Putamen (tissue), 1 donor: ENCODE results near the gene INPP5A.
A peak's percentile ranks its signal among the peaks of the same experiment; 100 is the strongest.
"Not testable (repeated sequence)": the region's sequence is repeated elsewhere in the genome, so short reads cannot be mapped to it uniquely, and the experiment has no call there.

Source experiments
- DNase-seq: peaks from one replicate; pipeline ENCODE4 v3.0.0-alpha.2; 2016; ENCODE audit warnings: low spot score

The INPP5A gene

GRCh38 chr10:132727411-132727810 lies 189.8 kb downstream of the INPP5A start:
- no peak for DNase-seq

- DNase-seq, result no peak
Measured at GRCh38 chr10:132728321-132728720, 190.7 kb downstream of the INPP5A start.

- no peak for DNase-seq
Measured at GRCh38 chr10:132728741-132729140, 191.2 kb downstream of the INPP5A start.

GRCh38 chr10:132729810-132730572 lies 192.4 kb downstream of the INPP5A start:
- DNase-seq, result no peak

- DNase-seq, result no peak
Measured at GRCh38 chr10:132730573-132730953, 193.0 kb downstream of the INPP5A start.

GRCh38 chr10:132732518-132732917 lies 194.9 kb downstream of the INPP5A start:
- no peak for DNase-seq

GRCh38 chr10:132733926-132734325 lies 196.3 kb downstream of the INPP5A start:
- no peak for DNase-seq

- no peak for DNase-seq
Measured at GRCh38 chr10:132735341-132735775, 197.8 kb downstream of the INPP5A start.

GRCh38 chr10:132735923-132736391 lies 198.4 kb downstream of the INPP5A start:
- peak; percentile 92 for DNase-seq

GRCh38 chr10:132737390-132738048 lies 199.9 kb downstream of the INPP5A start:
- DNase-seq, result no peak

- peak; percentile 94 for DNase-seq
Measured at GRCh38 chr10:132738454-132739224, 201.1 kb downstream of the INPP5A start.

- no peak for DNase-seq
Measured at GRCh38 chr10:132739225-132739613, 201.6 kb downstream of the INPP5A start.

GRCh38 chr10:132740588-132740987 lies 203.0 kb downstream of the INPP5A start:
- DNase-seq, result no peak

GRCh38 chr10:132742167-132742836 lies 204.7 kb downstream of the INPP5A start:
- DNase-seq, result no peak

GRCh38 chr10:132742837-132743194 lies 205.2 kb downstream of the INPP5A start:
- no peak for DNase-seq

GRCh38 chr10:132743196-132743924 lies 205.8 kb downstream of the INPP5A start:
- DNase-seq, result not testable (repeated sequence)

- no peak for DNase-seq
Measured at GRCh38 chr10:132743925-132744490, 206.4 kb downstream of the INPP5A start.

GRCh38 chr10:132744839-132745238 lies 207.3 kb downstream of the INPP5A start:
- DNase-seq, result no peak

- no peak for DNase-seq
Measured at GRCh38 chr10:132745511-132745910, 207.9 kb downstream of the INPP5A start.

- DNase-seq, result no peak
Measured at GRCh38 chr10:132745971-132746370, 208.4 kb downstream of the INPP5A start.

GRCh38 chr10:132746386-132746785 lies 208.8 kb downstream of the INPP5A start:
- DNase-seq, result no peak
